Right atrium auricular region (tissue), 2 donors: ENCODE measurements around the gene TMPRSS12. TPM values are rescaled to one million over a fixed set of nuclear protein-coding genes. Genes with fewer than 3 reads are reported as not detected.
A peak's percentile ranks its signal among the peaks of the same experiment; 100 is the strongest.

Source experiments
- DNase-seq: peaks from one replicate; pipeline ENCODE4 v3.0.0-alpha.2; 2019; ENCODE audit warnings: low spot score
- H3K27ac ChIP-seq, 2 donors: fragments of 200-600 bp; sonication (generic); 1 replicate in 1 of 2; 2 replicates in 1 of 2; pipeline ENCODE4 v1.5.1; 2016 to 2019
- H3K27me3 ChIP-seq, 2 donors: fragments of 200-600 bp; sonication (generic); one replicate each; pipeline versions ENCODE4 v1.5.1 to v1.6.0; 2017 to 2019
- H3K36me3 ChIP-seq: fragments of 200-600 bp; sonication (generic); one replicate; pipeline ENCODE4 v1.5.1; 2016
- H3K4me1 ChIP-seq, 2 donors: fragments of 200-600 bp; sonication (generic); one replicate each; pipeline versions ENCODE4 v1.5.1 to v1.6.0; 2017 to 2019
- H3K4me3 ChIP-seq, 2 donors: fragments of 200-600 bp; sonication (generic); 1 replicate in 1 of 2; 2 replicates in 1 of 2; pipeline ENCODE4 v1.5.1; 2017 to 2019; ENCODE audit warnings: mild to moderate bottlenecking in 1 of 2, moderate library complexity in 1 of 2
- H3K9me3 ChIP-seq, 2 donors: fragments of 200-600 bp; sonication (generic); one replicate each; pipeline ENCODE4 v1.5.1; 2019
- CTCF ChIP-seq, 2 donors: fragments of 200-600 bp; sonication (generic); IDR thresholded peaks; one replicate each; pipeline ENCODE4 v1.5.1; 2019; ENCODE audit warnings: antibody characterized with exemption in 2 of 2
- total RNA-seq, 2 donors: library from RNA; depleted of rRNA; stranded (reverse); fragments of >200 nt; gene quantifications; one replicate each; pipeline ENCODE4 v1.1.0, GENCODE V29; 2016

The TMPRSS12 gene
- total RNA-seq, 2 donors from 2014 or later = not detected

GRCh38 chr12:50918584-50919316 lies 76.0 kb downstream of the TMPRSS12 start:
- peaks cover 0 to 18% of the 10 kb centered on the region in 2 donors for H3K4me1 ChIP-seq
- H3K27me3 ChIP-seq = no peaks in the 10 kb centered on the region
- no peak overlapping the region for H3K4me3 ChIP-seq
- no peaks in the 10 kb centered on the region for H3K36me3 ChIP-seq
- peaks cover 0 to 7% of the 10 kb centered on the region in 2 donors for H3K9me3 ChIP-seq
- no peak for TF ChIP-seq CTCF (IDR thresholded peaks at IDR 0.05)
- no peak overlapping the region for H3K27ac ChIP-seq
- DNase-seq = no peak

- Histone ChIP-seq H3K36me3 (no peaks in the 10 kb centered on the region), H3K27me3 (no peaks in the 10 kb centered on the region), H3K4me3 (peak overlapping the region in 1 of 2 donors; percentile 81), H3K4me1 (peaks cover 0 to 27% of the 10 kb centered on the region in 2 donors), H3K27ac (peak overlapping the region; percentile 88 to 91), H3K9me3 (no peaks in the 10 kb centered on the region)
- TF ChIP-seq CTCF (IDR thresholded peaks at IDR 0.05) = no peak
- DNase-seq = no peak
These were observed 80.1 kb downstream of the TMPRSS12 start for GRCh38 chr12:50922820-50923219.

GRCh38 chr12:50923361-50924130 lies 80.8 kb downstream of the TMPRSS12 start:
- Histone ChIP-seq H3K4me3 (peak overlapping the region; percentile 51 to 81), H3K36me3 (no peaks in the 10 kb centered on the region), H3K9me3 (no peaks in the 10 kb centered on the region), H3K27ac (peak overlapping the region; percentile 88 to 91), H3K4me1 (peaks cover 0 to 35% of the 10 kb centered on the region in 2 donors), H3K27me3 (no peaks in the 10 kb centered on the region)
- DNase-seq = no peak
- no peak for TF ChIP-seq CTCF (IDR thresholded peaks at IDR 0.05)

- peaks cover 0 to 40% of the 10 kb centered on the region in 2 donors for H3K4me1 ChIP-seq
These were observed 81.4 kb downstream of the TMPRSS12 start for GRCh38 chr12:50924131-50924438.

More at GRCh38 chr12:50924131-50924438, 81.4 kb downstream of the TMPRSS12 start:
- Histone ChIP-seq H3K36me3 (no peaks in the 10 kb centered on the region), H3K4me3 (peak overlapping the region; percentile 51 to 81), H3K27me3 (no peaks in the 10 kb centered on the region), H3K9me3 (no peaks in the 10 kb centered on the region), H3K27ac (peak overlapping the region; percentile 88 to 91)
- no peak for DNase-seq
- no peak for TF ChIP-seq CTCF (IDR thresholded peaks at IDR 0.05)
